Gastroesophageal sphincter (tissue), 3 donors: Measurements from ENCODE around the gene BANP.

Source experiments
- CTCF ChIP-seq, 4 experiments: fragments of 200-600 bp in 2 of 4; fragments of 450-650 bp in 2 of 4; sonication (generic) in 1 of 4; IDR thresholded peaks; one replicate each; pipeline ENCODE4 v1.5.1; 2017 to 2019; ENCODE audit warnings: antibody characterized with exemption in 4 of 4, mild to moderate bottlenecking in 2 of 4, moderate library complexity in 2 of 4
- EP300 ChIP-seq: sonication (generic); formaldehyde crosslinking; IDR thresholded peaks from one replicate; pipeline ENCODE4 v1.6.1; 2017; ENCODE audit warnings: antibody characterized with exemption, mild to moderate bottlenecking
- POLR2AphosphoS5 ChIP-seq: sonication (generic); formaldehyde crosslinking; IDR thresholded peaks from one replicate; pipeline ENCODE4 v1.6.1; 2017; ENCODE audit warnings: antibody characterized with exemption

- TF ChIP-seq CTCF (IDR thresholded peaks at IDR 0.05) (peak in 2 of 4 experiments; percentile 13 to 39), POLR2AphosphoS5 (no peak), EP300 (no peak)
Observed at GRCh38 chr16:88063211-88063773, 112.1 kb downstream of the BANP start.
